ENCODE results near the gene MAP1B.
"Not testable (repeated sequence)": the region's sequence is repeated elsewhere in the genome, so short reads cannot be mapped to it uniquely, and the experiment has no call there.

The MAP1B gene

DNA sequence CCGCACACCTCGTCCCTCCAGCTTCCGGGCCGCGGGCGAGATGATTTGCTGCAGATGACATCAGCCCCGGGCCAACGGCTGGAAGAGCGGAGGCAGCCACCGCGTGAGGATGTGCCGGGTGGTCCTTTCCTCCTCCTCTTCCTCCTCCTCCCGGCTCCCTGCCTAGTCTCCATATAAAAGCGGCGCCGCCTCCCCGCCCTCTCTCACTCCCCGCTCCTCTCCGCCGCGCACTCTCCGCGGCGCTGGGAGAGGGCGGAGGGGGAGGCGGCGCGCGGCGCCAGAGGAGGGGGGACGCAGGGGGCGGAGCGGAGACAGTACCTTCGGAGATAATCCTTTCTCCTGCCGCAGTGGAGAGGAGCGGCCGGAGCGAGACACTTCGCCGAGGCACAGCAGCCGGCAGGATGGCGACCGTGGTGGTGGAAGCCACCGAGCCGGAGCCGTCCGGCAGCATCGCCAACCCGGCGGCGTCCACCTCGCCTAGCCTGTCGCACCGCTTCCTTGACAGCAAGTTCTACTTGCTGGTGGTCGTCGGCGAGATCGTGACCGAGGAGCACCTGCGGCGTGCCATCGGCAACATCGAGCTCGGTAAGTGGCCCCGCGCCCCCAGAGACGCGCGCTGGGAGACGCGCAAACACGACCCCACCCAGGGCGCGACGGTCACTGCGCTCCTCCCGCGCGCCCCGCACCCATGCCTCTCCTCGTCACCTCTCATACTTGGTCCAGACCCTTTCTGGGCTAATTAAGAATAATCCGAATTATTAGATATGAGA, at the start of gene MAP1B:
Gene MAP1B, plus strand, starts transcription at position 345 of the 770 bp plus-strand sequence. Its CDS starts 57 bp downstream, at position 402.
- DNase-seq, result peak in 51 of 56 donors; percentile 14 to 82 (median 62)

DNA sequence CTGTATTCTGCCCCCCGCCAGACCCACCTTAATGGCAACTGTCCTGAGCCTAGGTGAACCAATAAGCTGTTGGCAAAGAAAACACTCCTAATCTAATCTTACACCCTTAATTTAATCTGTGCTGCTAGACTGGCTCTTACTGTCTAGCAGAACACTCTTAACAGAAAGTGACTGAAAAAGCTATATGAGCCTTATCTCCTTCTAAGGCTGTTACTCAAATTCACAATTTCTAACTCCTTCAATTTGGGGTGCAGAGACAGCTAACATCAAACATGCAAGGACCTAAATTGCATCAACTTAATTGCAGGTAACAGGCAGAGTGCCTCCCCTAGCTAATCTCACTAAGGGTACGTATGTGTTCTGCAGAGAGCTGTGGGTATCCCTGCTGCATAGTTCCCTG, 49.5 kb upstream of the MAP1B start:
- DNase-seq, result no peak

DNA sequence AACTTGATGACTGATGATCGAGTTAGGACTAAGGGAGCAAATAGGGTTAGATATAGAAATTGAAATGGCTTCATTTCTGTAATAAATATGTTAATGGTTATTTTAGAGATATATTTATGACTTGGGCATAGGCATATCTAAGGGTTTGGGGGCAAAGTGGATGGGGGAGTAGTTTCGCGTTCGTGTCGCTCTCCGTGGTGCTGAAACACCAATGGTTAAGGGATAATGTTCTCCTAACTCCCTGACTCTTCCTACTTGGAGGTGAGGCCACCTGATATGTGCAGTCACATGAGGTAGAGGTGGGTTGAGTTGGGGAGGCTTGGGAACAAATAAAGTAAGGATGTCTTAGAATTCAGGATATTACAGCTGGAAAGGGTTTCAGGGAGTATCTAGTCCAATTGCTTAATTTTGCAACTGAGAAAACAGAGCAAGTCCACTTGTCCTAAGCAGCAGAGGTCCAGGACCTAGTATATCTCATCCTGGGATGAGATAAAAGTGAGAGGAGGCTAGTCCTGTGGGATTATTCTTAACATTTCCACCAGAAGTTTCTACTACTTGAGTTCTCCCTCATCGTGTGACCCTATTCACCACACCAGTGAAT, 44.0 kb upstream of the MAP1B start:
- DNase-seq, result no peak

DNA sequence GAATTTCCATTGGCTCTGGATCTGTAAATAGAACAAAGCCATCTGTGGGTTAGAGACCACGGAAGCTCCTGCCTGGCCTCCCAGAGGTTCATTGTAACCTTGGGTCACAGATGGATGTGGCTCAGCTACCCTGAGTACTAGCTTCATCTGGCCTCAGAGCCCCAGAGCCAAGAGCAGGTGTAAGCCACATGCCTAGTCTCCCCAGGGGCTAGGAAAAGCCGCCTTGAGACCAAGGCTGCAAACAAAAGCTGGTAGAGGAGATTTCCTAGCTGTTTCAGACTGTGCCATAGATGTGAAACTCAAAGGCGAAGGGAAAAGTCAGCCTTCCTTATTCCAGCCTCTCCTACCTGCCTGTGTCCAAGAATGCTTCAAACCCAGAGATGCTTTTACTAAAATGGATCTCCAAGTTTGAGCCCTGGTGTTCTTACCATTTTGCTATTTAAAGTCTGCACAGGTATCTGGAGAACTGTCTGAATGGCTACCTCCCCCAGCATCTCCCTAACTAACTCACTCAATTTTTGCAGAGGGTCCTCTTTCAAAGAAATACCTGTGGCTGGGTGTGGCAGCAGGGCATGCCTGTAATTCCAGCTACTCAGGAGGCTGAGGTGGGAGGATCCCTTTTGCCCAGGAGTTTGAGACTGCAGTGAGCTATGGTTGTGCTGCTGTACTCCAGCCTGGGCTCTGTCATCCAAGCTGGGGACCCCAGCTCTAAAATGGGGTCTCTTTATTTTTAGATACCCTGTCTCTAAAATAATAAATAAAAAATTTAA, 42.3 kb upstream of the MAP1B start:
- DNase-seq, result no peak

DNA sequence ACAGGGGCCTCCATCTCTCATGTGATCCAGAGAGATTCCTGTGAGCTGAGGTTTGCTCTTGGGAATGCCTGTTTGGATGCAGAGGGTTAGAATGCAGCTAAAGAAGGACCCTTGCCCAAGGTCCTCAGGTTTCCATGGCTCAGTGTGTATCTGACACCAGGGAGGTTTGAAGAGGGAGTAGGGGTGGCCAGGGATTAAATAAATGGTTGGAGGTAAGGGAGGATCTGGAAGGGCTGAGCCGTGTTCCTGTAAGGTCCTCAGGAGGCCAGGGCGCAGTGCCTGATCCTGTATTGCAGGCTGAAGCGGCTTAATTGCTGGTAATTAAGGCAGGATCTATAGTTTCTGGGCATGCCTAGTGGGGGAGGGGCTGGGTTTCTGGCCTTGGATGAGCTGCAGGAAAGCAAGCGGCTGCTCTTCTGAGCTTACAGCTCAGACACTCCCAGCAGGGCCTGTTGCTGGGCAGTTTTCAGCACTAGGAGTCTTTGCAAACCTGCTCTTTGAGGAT, 41.5 kb upstream of the MAP1B start:
- DNase-seq, result peak in 2 of 56 donors; percentile 1 to 10

DNA sequence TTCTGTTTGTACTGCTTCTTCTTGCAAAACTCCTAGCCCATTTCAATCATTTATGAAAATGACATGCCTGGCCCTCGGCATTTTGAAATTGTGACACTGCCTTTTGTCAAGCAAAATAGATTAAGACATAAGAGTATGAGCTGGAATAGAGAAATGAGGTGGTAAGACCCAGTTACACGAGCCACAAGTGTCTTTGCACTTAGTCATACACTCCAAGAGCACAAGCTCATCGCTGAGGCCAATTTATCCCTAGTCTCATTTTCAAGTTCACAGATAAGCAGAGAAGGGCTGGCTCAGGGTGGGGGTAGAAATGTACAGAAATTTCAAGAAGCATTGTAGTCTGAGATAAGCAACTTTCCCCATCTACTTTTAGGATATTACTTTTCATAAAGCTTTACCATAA, 40.6 kb upstream of the MAP1B start:
- no peak for DNase-seq

DNA sequence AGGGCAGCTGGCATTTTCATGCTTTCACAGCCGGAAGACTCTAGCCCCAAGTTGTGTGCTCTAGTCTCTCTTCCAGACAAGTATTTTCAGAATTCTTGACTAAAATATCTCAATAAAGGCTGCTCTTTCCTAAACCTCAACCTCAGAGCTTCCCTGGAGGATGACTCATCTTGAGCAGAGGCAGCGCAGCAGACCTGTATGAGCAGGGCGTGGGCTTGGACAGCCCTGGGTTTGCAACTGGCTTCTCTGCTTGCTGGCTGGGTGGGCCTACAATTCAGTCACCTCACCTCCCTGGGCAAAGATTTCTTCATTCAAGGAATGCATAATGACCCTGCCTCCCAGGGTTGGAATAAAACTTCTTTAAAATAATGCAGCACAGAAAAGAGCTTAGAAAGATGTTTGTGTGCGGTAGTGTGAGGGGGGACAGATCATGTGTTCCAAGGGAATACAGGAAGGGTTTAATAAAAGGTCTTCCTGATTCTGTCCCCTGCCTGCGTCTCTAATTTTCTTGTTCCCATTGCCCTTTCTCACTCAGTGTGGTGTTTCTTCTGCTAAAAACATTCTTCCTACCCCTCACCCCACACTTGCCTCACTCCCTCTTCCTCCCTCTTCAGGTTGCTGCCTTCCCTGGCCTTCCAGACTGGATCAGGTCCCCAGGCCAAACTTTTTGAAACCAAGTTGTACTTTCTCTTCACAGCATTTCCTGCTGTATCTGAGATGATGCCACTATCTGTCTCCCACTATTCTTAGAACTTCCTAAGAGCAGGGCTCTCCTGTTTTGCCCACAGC, 39.4 kb upstream of the MAP1B start:
- DNase-seq, result peak in 4 of 56 donors; percentile 1 to 6 (median 3)

DNA sequence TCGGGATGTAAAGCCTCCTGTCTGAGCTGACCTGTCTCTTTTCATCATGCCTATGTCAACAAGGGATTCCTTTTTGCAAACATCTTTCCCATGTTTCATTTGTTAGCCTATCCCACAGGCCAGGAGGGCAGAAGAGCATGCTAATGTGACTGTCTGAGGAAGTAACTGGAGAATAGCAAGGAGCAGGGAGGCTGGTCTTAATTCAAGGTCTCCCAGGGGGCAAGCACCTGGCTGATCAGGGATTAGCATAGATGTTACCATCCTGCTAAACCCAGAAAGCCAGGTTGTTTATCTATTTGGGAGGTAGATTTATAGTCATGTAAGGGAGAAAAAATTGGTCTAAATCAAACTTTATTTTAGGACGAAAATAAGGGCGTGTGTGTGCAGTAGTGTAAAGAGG, 36.7 kb upstream of the MAP1B start:
- no peak for DNase-seq

DNA sequence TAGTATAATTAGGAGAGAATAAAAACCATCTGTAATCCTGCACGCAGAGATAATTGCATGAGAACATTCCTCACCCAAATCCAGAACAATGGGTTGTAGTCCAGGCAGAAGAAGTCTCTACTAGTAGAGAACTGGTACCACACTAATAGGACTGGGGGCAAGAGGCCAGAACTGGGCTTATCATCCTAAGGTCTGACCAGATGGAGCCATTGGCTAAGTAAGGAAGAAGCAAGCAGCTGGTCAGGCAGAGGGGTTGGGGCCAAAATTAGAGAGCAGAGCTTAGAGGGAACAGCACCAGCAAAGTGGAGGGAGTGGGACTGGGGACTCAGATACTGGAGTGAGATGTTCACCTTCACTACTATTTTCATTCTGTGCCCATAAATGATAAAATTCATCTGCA, 35.4 kb upstream of the MAP1B start:
- DNase-seq, result no peak

DNA sequence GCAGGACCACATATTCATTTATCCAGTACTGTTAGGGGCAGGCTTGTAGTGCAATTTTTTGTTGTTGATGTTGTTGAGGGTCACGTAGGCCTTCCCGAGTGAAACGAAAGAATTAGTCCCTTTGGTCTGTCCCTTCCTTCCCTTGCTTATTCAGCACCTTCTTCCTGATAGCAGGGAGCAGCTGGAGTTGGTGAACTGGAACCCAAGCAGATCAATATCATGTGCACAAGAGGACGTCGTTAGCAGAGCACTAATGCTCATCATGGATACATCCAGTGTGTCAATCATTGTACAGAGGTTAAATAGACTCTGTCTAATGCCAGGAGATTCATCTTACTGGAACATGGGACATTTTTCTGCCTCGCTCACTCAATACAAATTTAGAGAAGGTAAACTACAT, 33.0 kb upstream of the MAP1B start:
- DNase-seq, result no peak

DNA sequence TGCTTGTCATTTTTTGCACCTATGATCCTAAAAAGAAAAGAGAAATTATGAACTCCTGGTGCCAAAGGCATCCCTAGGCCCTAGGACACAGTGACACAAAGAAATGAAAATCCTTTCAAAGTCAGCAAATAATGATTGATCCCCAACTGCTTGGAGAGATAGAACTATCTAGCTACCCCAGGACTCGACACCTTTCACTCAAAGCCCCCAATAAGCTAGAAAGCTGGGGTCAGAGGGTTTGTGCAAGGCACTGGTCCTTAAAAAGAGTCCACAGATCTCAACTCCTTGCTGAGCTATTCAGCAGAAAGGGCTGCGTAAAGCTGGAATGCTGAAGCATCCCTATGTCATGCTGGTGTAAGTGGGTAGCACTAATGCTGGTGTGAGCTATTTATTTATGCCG, 31.8 kb upstream of the MAP1B start:
- no peak for DNase-seq

DNA sequence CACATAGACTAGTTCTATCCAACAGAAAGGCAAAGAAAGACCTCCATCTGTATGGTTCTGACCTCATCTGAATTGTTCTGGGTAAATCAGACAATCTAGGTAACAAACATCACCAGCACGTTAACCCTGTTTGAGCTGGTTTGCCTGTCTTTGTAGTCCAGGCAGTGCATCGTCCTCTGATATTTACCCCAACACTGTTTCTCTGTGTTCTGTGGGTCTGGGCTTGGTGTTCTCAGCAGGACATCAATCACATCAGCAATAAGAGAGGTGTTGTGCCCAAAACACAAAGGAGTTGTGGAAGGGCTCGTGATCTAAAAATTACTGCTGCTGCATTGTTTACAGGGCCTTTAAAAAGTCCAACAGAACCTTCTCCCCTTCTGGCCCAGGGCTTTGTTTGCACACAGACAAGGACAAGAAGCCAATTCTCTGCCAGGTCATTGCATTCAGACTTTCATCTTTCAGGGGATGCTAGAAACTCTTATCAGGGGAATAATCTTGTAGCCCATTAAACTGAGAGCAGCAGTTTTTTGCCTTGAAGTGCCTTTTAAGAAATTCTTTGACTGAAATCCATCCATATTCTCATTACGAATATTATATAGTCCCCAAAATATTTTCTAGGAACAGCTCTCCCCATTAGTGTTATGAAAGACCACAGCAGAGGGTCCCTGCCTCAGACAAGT, 30.5 kb upstream of the MAP1B start:
- DNase-seq, result no peak

DNA sequence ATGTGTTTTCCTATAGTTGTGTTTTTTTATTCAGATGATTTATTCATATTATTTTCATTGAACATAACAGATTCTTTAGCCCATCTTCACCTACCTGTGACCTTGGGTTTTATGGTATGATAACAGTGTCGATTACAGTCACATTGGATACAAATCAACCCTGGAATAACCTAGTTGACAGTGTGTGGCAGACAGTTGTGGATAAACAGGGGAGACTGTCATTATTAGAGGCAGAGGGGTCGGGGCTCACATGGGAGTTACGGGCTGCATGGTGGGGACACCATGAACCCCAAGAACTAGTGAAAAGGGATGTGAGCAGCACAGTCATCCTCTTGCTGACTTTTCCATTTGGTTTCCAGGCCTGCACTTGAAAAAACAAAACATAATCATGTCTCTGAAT, 29.9 kb upstream of the MAP1B start:
- no peak for DNase-seq

DNA sequence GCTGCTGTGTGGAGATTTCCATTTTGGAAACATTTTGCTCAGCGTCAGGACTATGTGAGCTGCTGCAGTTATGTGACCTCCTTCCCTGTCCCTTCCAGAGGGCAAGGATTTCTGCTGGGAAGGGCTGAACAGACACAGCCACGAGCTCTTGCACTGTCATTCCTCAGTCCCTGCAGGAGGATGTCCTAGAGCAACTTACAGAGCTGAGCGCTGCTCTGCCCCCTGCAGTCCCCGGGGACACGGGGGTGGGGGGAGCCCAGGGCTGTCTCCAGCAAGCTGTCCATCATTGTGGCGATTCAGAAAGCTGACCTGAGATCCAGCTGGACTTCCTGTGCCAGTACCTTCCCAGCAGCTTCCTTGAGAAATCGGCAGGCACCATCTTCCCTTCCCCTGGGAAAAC, 28.0 kb upstream of the MAP1B start:
- no peak for DNase-seq

DNA sequence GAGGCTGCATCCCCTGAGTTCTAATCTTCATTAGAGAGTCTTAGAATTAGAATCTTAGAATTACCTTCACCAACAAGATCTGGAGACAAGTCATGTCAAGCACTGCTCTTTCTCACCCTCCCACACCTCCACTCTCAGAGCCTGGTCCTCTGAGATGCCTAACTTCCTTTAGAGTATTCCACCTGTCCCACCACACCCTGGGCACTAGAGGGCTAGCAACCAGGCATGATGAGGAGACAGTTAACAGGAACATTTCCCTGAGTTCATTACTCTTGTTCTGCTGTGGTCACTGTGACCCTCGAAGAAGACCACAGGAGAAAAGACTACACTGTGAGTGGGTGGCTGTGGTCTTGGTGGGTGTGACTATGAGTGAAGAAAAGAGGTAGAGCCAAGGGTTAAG, 25.2 kb upstream of the MAP1B start:
- no peak for DNase-seq

DNA sequence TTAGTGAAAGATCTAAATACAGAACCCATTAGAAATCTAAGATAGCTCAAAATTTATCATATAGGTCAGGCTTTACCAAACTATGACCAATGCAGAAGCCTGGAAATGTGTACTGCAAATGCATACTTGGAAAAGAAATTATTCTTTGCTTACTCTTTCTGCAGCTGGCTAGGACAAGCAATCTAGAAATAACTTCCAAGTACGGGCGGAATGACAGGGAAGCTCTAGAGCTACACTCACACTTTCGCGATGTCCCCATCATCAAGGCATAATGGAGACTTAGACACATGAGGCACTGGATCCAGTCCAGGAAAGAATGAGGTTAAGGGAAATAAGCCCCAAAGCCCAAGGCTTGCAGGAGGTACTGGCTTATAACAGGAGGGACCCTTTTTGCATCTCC, 22.4 kb upstream of the MAP1B start:
- no peak for DNase-seq

DNA sequence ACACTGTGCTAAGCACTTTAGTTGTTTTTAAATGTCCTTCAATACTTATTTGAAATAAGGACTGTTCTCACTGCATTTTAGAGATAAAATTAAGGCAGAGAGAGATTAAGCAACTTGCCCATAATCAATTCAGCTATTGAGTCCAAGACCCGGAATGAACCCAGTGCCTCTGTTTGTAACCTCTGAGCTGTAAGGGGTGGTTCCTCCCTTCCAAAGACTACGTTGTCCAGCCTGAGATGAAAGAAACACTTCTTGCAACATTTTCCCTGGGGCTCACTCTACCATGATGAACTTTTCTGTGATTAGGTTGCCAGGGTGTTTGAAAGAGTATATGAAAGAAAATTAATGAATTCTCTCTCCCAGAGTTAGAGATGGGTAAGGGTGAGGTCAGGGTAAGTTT, 22.0 kb upstream of the MAP1B start:
- DNase-seq, result no peak

DNA sequence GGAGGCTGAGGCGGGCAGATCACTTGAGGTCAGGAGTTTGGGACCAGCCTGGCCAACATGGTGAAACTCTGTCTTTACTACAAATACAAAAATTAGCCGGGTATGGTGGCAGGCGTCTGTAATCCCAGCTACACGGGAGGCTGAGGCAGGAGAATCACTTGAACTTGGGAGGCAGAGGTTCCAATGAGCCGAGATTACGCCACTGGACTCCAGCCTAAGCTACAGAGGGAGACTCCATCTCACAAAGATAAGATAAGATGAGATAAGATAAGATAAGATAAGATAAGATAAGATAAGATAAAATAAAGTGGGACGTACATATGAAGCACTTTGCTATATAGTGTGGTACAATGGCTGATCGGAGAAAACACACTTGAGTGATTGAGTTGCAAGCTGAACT, 17.6 kb upstream of the MAP1B start:
- DNase-seq, result not testable (repeated sequence)

DNA sequence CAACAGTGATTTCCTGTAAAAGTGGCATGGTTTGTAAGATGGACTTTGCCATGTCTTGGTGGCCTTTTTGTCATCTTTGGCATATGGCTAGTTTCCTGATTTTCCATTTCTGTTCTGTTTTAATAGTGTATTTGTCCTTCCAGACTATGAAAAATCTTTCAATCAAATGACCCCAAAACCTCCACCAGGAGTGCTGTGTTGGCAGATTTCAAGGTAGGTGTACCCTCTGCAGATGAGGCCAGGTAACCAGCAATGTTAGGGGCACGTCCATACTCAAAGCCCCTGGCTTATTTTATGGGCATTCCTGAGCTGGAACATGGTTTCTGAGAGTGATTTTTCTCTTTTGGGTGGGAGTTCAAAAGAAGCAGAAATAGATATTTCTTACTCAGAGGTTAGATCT, 15.2 kb upstream of the MAP1B start:
- DNase-seq, result no peak

DNA sequence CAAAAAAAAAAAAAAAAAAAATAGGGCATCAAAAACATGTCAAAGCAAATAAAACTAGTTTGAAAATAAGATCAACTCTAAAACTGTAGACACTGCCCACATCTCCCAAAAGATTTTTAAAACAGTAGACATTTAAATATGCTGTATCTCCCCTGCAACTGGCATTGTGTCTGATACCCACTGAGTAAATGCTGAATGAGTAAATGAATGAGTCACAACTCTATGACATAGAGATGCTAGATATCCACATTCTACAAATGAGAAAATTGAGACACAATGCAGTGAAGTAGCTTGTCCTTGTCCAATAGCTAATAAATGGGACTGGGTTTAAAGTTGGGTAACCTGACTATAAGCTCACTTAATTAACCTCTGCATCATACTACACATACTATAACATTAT, 14.1 kb upstream of the MAP1B start:
- no peak for DNase-seq

DNA sequence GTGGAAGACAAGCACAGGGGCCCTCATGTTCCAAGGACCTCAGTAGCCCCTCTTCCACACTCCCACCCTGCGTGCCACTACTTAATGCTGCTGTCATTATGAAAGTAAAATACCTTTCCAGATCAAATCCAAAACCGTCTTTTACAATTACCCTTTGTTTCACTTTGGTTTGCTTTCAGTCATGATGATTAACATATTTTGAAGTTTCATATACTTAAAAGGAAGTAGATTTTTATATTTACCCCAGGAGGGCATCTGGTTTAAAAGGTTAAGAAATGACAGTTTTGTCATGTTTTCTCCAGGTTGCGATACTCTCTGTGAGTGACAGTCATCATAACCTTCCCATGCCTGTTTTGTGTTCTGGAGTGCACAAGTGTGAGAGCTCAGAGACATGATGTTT, 13.5 kb upstream of the MAP1B start:
- no peak for DNase-seq
